H1 (cell line): ENCODE data around the gene NIPAL3.

ENCODE experiments used
- CTCF ChIP-seq, 3 experiments: IDR thresholded peaks; 1 replicate in 2 of 3; 2 replicates in 1 of 3; pipeline versions ENCODE4 v1.5.1 to v1.6.1; 2011; ENCODE audit warnings: low read length in 3 of 3, mild to moderate bottlenecking in 3 of 3, inconsistent platforms in 2 of 3, low read depth in 1 of 3, moderate library complexity in 1 of 3; ENCODE audit not compliant: insufficient read depth in 1 of 3; ENCODE audit errors: control extremely low read depth in 1 of 3
- EGR1 ChIP-seq: IDR thresholded peaks from 2 replicates; pipeline ENCODE4 v1.6.1; 2011; ENCODE audit warnings: low read depth, low read length, borderline replicate concordance
- FOSL1 ChIP-seq: IDR thresholded peaks from 2 replicates; pipeline ENCODE4 v1.6.1; 2011; ENCODE audit warnings: mild to moderate bottlenecking, low read depth, low read length, moderate library complexity; ENCODE audit not compliant: insufficient read depth
- JUND ChIP-seq: IDR thresholded peaks from 2 replicates; pipeline ENCODE4 v1.6.1; 2011; ENCODE audit warnings: mild to moderate bottlenecking, improper control_type of control experiment, low read length
- POLR2A ChIP-seq, 2 experiments: IDR thresholded peaks; 1 replicate in 1 of 2; 2 replicates in 1 of 2; pipeline ENCODE4 v1.6.1; 2011; ENCODE audit warnings: low read depth in 2 of 2, low read length in 2 of 2, mild to moderate bottlenecking in 2 of 2; ENCODE audit errors: control extremely low read depth in 1 of 2
- RAD21 ChIP-seq, 2 experiments: IDR thresholded peaks in 1 of 2; conservative IDR thresholded peaks in 1 of 2; 2 replicates each; pipeline ENCODE4 v1.6.1; 2011; ENCODE audit warnings: low read depth in 2 of 2, low read length in 2 of 2, improper control_type of control experiment in 1 of 2, inconsistent platforms in 1 of 2, mild to moderate bottlenecking in 1 of 2, moderate library complexity in 1 of 2
- SIN3A ChIP-seq, 2 experiments: IDR thresholded peaks in 1 of 2; conservative IDR thresholded peaks in 1 of 2; 2 replicates each; pipeline ENCODE4 v1.6.1; 2011 to 2012; ENCODE audit warnings: low read length in 2 of 2, improper control_type of control experiment in 1 of 2, low read depth in 1 of 2, mild to moderate bottlenecking in 1 of 2

- TF ChIP-seq POLR2A (IDR thresholded peaks at IDR 0.05; ENCODE audit: control extremely low read depth in 1 of 2, low read depth in 2 of 2, low read length in 2 of 2) (no peak), EGR1 (no peak), CTCF (IDR thresholded peaks at IDR 0.05; ENCODE audit: control extremely low read depth in 1 of 3, insufficient read depth in 1 of 3, low read depth in 1 of 3, low read length in 3 of 3) (no peak), RAD21 (IDR thresholded peaks at IDR 0.05 in 1 of 2, conservative IDR thresholded peaks at IDR 0.05 in 1 of 2; ENCODE audit: low read depth in 2 of 2, low read length in 2 of 2) (no peak), JUND (no peak), FOSL1 (no peak), SIN3A (conservative IDR thresholded peaks at IDR 0.05 in 1 of 2, IDR thresholded peaks at IDR 0.05 in 1 of 2; ENCODE audit: low read depth in 1 of 2, low read length in 2 of 2) (no peak)
Observed at GRCh38 chr1:24383381-24383940, 32.1 kb upstream of the NIPAL3 start.
